ENCODE data around the gene KCNQ5.

KCNQ5 gene

GRCh38 chr6:72811971-72812421, 190.1 kb downstream of the KCNQ5 start:
- no peak for DNase-seq

GRCh38 chr6:72813807-72814596, 192.1 kb downstream of the KCNQ5 start:
- DNase-seq = no peak

GRCh38 chr6:72816022-72816421, 194.2 kb downstream of the KCNQ5 start:
- no peak for DNase-seq

GRCh38 chr6:72817208-72817607, 195.3 kb downstream of the KCNQ5 start:
- no peak for DNase-seq

GRCh38 chr6:72819609-72820008, 197.7 kb downstream of the KCNQ5 start:
- DNase-seq = no peak

GRCh38 chr6:72820153-72820552, 198.3 kb downstream of the KCNQ5 start:
- no peak for DNase-seq

GRCh38 chr6:72820906-72821305, 199.0 kb downstream of the KCNQ5 start:
- DNase-seq = no peak

- DNase-seq = no peak
Observed at GRCh38 chr6:72822023-72822422, 200.2 kb downstream of the KCNQ5 start.

- no peak for DNase-seq
Observed at GRCh38 chr6:72822691-72823090, 200.8 kb downstream of the KCNQ5 start.

- DNase-seq = no peak
Observed at GRCh38 chr6:72824833-72825232, 203.0 kb downstream of the KCNQ5 start.

GRCh38 chr6:72825315-72825911, 203.5 kb downstream of the KCNQ5 start:
- DNase-seq = no peak

- DNase-seq = no peak
Observed at GRCh38 chr6:72826037-72826436, 204.2 kb downstream of the KCNQ5 start.

GRCh38 chr6:72826744-72827438, 205.0 kb downstream of the KCNQ5 start:
- DNase-seq = no peak

GRCh38 chr6:72828904-72829303, 207.0 kb downstream of the KCNQ5 start:
- no peak for DNase-seq

- DNase-seq = no peak
Observed at GRCh38 chr6:72832271-72832670, 210.4 kb downstream of the KCNQ5 start.

GRCh38 chr6:72835749-72836148, 213.9 kb downstream of the KCNQ5 start:
- no peak for DNase-seq

- no peak for DNase-seq
Observed at GRCh38 chr6:72836971-72837370, 215.1 kb downstream of the KCNQ5 start.

GRCh38 chr6:72841195-72841594, 219.3 kb downstream of the KCNQ5 start:
- no peak for DNase-seq

GRCh38 chr6:72842140-72842539, 220.3 kb downstream of the KCNQ5 start:
- DNase-seq = no peak

- no peak for DNase-seq
Observed at GRCh38 chr6:72844614-72845013, 222.8 kb downstream of the KCNQ5 start.

- DNase-seq = no peak
Observed at GRCh38 chr6:72849346-72849745, 227.5 kb downstream of the KCNQ5 start.

- no peak for DNase-seq
Observed at GRCh38 chr6:72850040-72850439, 228.2 kb downstream of the KCNQ5 start.

GRCh38 chr6:72850469-72850868, 228.6 kb downstream of the KCNQ5 start:
- DNase-seq = no peak

GRCh38 chr6:72855471-72855870, 233.6 kb downstream of the KCNQ5 start:
- no peak for DNase-seq
